Fibroblast of skin of abdomen (primary cell): ENCODE results near the gene SLC22A5.
A peak's percentile ranks its signal among the peaks of the same experiment; 100 is the strongest.
"Not testable (repeated sequence)": the region's sequence is repeated elsewhere in the genome, so short reads cannot be mapped to it uniquely, and the experiment has no call there.

Experiments used
- DNase-seq: peaks from one replicate; pipeline ENCODE4 v3.0.0-alpha.2; 2013

The SLC22A5 gene

DNA sequence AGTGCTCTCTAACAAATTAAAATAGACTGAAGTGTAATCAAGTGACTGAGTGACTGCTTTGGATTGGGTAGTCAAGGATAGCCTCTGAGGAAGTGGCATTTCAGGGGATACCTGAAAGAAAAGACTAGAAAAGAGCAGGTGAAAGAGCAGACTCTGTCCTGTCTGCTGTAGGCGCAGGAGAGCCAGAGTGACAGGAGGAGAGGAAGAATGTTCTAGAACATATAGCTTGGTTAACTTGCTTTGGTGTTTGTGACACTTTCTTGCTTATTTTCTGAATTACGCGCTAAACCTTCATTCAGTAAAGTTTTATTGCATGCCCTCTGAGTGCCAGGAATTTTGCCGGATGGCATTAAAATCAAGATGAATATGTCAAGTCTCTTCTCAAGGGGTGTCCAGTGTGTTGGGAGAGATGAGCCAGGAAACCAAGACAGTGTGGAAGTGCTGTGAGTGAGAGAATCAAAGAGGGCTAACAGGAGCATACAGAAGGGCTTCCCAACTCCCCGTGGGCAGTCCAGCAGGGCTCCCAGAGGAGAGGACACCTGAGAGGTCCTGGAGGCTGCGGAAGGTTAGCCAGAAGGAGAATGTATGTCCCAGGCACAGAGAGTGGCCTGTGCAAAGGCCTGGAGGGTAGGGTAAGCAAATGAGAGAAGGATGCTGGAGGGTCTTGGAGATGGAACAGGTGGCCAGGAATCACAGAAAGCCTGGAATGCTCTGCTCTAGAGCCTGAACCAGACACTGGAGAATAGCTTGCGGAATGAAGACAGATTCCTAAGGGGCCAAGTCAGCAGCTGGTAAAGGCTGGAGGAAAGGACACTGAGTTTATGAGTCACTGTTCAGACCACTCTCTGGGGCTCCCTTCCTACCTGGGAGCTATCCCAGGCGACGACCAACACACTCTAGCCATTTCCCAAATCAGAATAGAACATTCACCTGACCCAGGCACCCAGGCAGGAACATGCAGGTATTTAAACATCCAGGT is 59.3 kb downstream of the SLC22A5 start:
- DNase-seq: peak; percentile 76

DNA sequence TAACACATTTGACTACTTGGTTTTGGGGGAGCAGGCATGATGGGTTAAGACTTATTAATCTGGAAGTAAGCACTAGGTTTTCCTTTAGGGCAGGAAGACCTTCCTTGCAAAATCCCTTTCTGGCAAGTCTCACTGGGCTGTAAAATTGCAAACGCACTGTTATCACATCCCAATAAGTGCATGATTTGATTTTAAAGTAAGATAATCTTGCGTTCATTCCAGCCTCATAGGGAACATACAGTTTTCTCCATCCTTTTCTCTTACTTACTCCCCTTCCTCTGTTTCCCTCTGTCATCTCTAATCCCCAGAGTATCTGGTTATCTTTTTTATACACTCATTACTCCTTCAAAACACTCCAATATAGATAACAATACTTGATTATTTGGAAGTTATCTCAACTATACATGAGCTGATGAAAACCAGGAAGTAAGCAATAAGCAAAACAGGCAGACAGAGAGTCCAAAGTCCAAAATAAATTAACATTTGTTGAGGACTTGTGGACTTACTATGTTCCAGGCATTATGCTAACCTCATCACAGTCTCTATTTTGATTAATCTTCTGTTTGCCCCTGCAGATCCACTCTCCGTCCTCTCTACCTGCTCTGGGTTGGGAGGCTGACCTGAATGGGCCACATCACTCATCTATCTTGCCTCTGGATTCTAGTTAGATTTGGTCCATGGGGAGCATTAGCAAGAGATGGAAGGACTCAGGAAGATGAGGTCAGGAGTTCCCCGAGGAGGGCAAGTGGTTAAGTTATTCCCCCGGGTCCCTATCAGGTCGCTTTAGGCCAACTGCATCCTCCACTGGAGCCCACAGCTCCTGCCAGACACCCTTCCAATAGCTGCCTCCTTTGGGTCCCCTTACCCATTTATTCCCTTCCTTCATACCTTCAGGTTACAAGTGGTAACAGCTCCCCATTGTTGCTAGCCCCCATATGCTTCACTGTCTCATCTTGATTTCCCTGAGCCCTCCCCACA is 60.2 kb downstream of the SLC22A5 start:
- no peak for DNase-seq

DNA sequence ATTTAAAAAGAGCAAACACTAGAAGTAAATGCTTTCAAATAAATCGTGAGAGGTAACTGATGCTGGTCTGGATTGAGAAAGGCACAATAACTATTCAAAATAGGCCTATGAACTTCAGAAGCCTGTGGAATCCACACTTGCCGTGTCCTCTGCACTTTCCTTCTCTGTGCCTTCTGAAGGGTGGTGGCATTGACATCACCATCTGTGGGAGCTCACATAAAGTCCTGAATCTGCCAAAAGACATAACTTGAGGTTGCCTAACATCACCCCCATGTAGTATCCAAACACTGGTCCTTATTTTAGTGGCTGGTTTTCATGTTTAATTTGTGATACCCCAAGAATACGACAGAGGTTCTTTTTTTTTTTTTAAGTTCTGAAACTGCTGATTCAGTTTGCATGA is 61.2 kb downstream of the SLC22A5 start:
- DNase-seq: no peak

DNA sequence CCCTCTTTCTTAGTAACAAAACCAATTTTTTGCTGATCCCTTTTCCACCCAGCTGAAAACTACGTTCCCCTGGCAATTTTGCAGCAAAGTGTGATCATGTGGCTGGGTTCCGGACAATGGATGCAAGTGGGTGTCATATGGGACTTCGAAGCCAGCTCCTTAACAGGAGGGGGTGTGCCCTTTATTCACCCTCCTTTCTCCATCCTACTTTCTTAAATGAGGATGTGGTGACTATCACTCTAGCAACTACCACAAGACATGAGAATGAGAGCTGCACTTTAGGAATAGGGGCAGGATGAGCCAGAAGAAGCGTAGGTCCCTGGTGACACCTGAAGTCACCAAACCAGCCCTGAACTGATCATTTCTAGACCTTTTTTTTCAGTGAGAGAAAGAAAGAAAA is 62.1 kb downstream of the SLC22A5 start:
- DNase-seq: no peak

DNA sequence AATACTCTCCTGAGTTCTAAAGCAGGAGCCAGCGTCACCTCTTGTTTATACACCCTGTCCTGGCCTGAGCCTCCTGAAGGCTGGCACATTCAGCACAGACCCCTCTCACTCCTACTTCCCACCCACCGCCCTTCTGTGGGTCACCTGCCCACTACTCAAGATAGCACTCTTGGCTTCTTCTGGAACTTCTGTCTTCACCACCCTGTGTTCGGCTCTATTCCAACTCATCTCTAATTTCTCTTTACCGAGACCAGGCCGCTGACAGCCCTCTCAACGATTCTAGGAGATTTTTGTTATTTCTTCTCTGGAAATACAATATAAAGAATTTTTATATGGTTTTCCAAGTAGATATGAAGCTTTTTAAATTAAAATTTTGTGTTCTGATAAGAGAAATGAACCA is 63.6 kb downstream of the SLC22A5 start:
- DNase-seq: no peak

DNA sequence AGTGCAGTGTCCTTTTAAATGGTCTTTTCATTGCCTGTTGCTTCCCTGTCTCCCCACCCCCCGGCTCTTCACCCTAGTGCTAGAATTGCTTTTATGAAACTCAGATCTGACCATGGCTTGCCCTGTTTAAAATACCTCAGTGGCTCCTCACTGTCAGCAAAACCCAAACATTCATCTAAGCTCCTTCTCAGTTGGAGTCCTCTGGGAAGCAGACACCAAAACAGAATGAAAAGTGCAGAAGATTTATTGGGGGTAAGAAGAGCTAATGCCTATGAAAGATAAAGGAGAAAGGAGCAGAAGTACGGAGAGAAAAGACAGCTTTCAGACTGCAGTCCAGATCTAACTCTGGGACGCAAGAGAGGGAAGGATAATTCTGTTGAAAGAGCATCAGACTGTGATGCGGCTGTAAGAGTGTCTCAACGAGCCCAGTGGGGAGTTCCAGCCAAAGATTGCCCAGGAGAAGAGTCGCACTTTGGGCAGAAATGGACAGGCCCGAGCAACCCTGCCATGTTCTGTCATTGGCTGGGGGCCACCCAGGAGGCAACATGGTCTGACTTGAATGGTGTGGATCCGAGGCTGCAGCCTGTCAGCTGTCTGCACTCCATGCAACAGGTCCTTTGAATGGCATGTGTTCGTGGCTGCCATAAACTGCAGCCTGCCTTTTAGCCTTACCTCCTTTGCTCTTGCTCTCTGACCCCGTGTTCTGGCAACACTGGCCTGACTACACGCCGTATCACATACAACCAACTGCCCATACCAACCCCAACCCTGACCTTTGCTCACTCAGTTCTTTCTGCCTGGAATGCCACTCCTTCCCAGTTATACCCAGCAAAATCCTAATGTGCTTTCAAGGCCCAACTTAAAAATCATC is 65.1 kb downstream of the SLC22A5 start:
- peak; percentile 45 for DNase-seq

DNA sequence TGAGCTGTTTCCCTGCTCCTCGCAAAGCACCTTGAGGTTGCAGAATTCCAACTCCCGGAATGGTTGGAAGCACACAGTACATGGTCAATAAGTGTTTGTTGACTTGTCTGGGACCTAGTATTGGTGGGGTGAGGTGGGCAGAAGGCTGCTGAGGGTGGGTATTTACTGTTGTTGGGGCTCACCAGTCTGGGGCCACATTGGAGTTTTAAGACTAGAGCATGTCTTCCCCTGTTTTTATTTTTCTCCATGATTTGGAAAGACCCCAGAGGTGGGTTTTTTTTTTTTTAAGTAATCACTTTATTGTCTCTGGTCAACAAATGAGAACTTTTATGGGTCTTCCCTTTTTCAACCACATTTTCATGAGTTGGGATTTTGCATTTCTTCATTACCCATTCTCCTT is 65.9 kb downstream of the SLC22A5 start:
- no peak for DNase-seq

DNA sequence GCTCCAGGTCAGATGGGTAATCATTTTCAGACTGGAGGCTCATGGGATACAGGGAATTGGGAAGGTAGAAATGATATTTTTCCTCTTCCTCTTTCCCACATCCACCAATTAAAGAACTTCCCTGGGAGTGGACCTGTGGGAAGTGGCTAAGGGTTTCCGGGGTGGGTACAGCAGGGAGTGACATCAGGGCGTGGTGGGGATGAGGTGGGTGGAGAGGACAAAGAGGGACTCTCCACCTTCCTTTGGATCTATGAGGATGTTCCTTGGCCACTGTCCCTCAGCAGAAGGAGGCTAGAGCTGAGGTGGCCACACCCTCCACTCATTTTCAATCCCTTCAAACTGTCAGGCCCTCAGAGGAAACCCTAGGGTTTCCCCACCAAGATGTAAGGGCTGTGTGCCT is 66.4 kb downstream of the SLC22A5 start:
- DNase-seq: no peak

DNA sequence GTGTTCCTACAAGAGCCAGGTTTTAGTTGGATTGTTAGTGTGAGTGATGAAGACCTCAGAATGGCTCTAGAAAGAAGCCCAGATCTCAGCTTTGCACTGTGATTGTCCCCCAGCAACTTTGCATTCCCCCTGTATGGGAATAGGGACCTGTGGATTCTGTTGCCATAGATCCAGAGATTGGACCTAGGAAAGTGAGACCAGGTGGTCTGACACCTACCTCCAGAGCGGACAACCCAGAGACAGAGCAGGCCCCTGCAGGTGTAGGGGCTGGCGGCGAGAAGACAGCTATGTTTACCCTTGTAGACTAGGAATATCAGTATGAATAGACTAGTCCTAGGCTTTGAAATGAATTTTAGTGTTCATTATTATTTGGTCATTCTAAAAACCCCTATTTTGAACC is 67.4 kb downstream of the SLC22A5 start:
- no peak for DNase-seq

DNA sequence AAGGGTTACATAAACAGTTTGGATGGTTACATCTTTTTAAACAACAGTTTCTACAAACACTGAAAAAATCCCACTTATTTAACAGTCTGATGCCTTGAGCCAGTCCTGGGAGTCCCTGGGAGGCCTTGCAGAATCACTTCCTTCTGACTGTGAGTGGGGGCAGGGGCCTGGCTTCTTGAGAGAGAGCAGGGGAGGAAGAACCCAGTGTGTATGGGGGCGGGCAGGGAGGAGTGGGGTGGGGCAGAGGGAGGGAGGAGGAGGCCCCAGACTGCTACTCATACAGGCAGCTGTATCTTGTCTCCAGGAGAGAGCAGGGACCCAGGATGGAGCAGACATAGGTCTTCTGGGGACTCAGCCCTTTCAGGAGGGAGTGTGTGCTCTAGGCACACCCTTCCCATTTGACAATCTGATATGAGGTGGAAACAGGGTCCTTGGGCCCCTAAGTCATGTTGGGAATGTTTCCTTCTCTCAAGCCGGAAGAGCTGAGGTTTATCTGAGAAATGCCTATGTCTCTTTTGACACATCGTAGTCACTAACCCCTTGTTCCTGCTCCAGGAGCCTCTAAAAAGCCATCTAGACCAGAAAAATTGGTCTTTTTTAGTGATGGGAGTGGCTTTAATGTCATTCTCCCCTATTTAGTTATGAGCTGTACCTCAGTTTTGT is 68.2 kb downstream of the SLC22A5 start:
- peak; percentile 95 for DNase-seq

DNA sequence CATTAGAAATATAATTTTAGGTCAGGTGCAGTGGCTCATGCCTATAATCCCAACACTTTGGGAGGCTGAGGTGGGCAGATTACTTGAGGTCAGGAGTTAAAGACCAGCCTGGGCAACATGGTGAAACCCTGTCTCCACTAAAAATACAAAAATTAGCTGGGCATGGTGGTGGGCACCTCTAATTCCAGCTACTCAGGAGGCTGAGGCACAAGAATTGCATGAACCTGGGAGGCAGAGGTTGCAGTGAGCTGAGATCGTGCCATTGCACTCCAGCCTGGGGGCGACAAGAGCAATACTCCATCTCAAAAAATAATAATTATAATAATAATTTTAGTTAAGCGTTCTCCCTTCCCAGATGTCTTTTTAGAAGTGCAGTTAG is 68.7 kb downstream of the SLC22A5 start:
- DNase-seq: not testable (repeated sequence)

DNA sequence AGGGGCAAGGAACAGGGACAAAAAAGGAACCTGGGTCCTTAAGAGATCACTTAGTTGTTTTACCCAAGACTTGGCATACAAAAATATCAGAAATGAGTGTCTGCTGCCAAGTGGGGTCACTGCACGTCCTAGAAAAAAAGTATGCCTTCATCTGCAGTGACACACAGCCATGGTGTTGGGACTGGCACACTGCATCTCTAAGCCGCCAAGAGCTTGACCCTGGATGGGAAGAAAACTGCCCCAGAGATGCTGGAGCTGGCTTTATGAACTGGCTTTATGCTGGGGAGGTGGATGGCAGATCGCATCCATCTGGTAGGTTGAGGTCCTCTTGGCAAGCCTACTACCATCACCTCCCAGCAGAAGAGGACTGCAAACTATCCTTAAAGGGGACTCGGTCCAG is 69.4 kb downstream of the SLC22A5 start:
- DNase-seq: no peak

DNA sequence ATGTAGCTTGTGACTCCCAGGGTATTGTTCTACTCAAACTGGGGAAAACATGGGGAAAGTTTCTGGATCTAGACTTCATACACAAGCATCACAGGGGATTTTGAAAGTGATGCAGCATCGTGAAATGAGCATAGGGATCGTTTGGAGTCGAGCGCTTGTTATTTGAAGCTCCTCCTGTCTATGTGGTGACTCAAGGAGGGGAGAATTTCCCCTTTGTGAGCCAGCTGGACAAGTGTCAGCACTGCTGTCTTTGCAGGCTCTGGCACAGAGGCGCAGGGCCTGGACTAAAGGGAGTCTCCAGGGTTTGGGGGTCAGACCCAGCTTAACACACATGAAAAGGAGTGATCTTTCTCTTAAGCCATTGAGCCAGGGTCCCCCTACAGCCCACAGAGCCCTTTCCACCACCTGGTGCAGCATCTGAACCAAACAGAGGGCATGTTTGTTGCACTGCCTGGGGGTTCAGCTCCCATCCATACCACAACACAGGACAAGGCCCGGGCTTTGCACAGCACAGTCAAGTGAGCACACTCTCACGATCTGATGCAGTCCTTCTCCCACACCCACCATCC is 70.1 kb downstream of the SLC22A5 start:
- DNase-seq: peak; percentile 91

DNA sequence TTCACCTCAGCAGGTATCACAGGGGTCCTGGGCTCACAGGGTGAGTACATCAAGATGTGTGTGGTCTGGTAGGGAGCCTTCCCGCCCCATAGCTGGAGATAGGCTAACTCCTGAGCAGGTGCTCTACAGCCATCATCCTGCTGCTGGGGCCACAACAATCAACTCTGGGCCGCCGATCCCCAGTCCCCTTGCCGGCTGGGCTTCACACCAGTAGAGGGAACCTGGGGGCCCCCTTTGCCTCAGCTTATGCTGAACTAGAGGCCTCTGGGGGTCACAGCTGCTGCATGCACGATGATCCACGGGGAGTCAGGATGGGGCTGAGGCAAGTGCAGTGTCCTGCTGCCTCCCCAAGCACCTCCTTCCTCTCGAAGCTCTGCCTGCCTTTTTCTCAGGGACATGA is 74.6 kb downstream of the SLC22A5 start:
- DNase-seq: no peak
